Fibroblast of mammary gland (primary cell): ENCODE measurements around the gene RAB8A.

Experiments
- DNase-seq: peaks from one replicate; pipeline ENCODE4 v3.0.0-alpha.2; 2010; ENCODE audit warnings: low read depth
- H3K4me3 ChIP-seq: 2 replicates; pipeline ENCODE4 v1.5.1; 2011; ENCODE audit warnings: low read depth, mild to moderate bottlenecking, low read length, moderate library complexity; ENCODE audit not compliant: control insufficient read depth
- TF ChIP-seq, protein P1 (sequence below): conservative IDR thresholded peaks from 2 replicates; pipeline ENCODE4 v1.5.1; 2011; ENCODE audit warnings: low read depth, low read length, inconsistent platforms; ENCODE audit not compliant: control insufficient read depth, insufficient read depth

The RAB8A gene

DNA sequence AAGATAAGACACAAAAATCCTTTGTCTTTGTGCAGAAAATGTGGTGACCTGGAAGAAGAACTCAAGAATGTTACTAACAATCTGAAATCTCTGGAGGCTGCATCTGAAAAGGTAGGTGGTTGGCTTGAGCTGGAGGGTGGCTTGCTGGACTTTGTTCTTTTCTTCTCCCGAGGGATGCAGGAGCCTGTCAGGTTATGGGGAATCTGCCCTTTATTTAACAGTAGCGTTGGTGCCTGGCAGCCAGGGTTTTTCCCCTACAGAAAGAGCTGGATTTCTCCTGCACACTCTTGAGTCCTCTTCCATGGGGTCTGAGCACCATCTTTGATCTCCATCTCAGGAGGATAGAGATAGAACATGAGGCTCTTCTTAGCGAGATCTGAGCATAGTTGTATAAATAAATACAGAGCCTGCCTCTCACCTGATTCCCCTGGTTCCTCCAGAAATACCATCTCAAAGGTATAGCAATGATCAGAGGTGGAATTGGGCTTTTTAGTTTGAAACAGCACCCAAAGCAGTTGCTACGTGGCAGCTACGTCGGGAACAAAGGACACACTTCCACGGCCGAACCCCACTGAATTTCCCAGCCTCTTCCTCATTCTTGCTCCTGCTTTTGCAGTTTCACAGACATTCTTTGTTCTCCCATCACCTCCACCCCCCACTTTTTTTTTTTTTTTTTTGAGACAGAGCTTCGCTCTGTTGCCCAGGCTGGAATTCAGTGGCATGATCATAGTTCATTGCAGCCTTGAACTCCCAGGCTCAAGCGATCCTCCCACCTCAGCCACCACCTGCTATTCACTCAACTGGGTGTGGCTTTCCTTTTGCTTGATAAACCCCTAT, 22.5 kb upstream of the RAB8A start:
- no peak for DNase-seq
- TF ChIP-seq, protein P1, sequence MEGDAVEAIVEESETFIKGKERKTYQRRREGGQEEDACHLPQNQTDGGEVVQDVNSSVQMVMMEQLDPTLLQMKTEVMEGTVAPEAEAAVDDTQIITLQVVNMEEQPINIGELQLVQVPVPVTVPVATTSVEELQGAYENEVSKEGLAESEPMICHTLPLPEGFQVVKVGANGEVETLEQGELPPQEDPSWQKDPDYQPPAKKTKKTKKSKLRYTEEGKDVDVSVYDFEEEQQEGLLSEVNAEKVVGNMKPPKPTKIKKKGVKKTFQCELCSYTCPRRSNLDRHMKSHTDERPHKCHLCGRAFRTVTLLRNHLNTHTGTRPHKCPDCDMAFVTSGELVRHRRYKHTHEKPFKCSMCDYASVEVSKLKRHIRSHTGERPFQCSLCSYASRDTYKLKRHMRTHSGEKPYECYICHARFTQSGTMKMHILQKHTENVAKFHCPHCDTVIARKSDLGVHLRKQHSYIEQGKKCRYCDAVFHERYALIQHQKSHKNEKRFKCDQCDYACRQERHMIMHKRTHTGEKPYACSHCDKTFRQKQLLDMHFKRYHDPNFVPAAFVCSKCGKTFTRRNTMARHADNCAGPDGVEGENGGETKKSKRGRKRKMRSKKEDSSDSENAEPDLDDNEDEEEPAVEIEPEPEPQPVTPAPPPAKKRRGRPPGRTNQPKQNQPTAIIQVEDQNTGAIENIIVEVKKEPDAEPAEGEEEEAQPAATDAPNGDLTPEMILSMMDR: no peak
- H3K4me3 ChIP-seq: no peak overlapping the region

DNA sequence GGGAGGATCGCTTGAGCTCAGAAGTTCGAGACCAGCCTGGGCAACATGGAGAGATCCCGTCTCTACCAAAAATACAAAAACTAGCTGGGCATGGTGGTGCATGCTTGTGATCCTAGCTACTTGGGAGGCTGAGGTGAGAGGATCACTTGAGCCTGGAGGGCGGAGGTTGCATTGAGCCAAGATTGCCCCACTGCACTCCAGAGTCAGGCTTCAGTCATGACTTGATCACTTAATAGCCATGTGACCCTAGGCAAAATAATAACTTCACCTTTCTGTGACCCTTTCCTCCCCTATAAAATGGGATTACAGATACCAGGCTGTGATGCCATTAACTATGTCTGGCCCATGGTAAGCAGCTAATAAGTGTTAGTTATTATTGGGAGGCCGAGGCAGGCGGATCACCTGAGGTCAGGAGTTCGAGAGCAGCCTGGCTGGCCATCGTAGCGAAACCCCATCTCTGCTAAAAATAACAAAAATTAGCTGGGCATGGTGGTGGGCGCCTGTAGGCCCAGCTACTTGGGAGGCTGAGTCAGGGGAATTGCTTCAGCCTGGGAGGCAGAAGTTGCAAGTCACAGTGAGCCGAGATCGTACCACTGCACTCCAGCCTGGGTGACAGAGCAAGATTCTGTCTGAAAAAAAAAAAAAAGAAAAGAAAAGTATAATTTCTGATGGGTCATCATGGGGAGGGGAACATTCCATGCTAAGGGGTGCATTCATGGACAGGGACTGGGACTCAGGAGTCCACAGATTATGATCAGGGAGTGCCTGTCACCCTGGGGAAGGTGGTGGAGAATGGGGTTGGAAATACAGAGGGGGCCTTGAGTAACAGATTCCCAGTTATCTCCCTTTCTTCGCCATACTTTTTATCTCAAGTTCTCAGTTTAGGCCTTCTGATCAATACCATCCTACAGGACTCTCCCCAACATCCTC, 19.9 kb upstream of the RAB8A start:
- no peak for DNase-seq

DNA sequence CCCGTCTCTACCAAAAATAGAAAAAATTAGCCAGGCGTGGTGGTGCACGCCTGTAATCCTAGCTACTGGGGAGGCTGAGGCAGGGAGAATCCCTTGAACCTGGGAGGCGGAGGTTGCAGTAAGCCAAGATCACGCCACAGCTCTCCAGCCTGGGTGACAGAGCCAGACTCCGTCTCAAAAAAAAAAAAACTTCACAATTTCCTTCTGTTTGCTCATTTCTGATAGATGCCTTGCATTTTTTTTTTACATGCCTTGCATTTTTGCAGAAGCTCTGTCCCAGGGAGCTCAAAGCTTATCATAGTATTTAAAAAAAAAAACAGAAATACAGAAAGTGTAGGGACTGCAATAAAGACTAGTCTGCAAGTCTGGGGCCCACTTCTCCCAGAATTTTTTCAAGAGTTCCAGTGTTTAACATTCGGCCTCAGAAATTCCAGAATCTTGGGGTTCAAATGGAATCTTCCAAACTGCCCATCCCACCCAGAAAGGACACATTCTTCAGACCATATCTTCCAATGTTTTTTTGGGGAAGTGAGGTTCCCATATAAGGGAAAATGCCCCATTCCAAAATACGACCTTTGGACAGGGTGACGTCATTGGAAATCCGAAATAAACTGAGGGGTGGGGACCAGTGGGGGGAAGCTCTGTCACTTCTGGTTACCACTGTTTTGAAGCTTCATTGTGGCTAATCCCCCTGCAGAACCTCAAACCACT, 17.2 kb upstream of the RAB8A start:
- H3K4me3 ChIP-seq: no peak overlapping the region
- DNase-seq: no peak
- TF ChIP-seq, protein P1: no peak

More for the DNA sequence above, 19.9 kb upstream of the RAB8A start:
- no peak overlapping the region for H3K4me3 ChIP-seq
- TF ChIP-seq, protein P1: no peak

DNA sequence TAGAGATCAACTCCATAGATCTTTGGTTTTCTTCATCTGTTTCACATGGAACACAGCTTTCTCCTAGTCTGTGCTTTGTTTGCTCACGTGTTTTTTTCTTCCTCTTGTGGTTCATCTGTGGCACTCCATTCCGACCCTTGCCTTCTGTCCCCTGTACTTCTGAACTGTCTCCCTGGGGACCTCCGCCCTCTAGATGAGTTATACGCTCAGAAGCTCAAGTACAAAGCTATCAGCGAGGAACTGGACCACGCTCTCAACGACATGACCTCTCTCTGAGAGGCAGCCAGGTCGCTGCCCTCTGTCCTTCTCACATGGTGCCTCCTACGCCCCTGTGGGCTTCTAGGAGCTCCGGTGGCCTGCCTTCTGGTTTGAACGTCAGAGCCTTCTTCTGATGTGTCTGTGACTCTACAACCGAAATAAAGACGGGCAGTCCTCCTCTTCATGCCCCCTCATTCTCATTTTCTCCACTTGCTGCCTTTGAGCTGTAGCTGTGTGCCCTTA, 16.6 kb upstream of the RAB8A start:
- no peak for DNase-seq
- TF ChIP-seq, protein P1: no peak
- H3K4me3 ChIP-seq: no peak overlapping the region

DNA sequence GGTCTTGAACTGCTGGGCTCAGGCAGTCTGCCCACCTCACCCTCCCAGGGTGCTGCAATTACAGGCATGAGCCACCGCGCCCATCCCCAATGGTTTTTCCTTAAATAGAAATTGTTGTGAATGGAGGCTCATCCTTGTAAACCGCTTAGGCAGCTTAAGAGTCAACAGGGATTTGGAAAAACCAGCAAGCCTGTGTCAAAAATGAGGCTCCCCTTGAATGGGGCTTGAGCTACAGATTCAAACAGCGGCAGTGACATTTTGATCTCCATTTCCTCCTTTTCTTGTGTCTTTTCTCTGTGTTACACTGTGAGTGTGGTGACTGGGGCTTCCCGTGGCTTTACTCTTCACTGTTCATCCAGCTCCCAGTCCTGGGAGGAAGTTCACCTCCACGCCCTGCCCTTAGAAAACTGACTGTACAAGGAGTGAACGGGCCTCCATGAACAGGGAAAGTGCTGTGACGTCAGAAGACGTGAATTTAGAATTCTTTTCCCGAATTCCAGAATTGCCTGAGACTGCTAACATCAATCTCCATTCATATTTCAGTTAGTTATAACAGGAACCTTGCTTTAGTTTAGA, 15.3 kb upstream of the RAB8A start:
- DNase-seq: no peak
- no peak overlapping the region for H3K4me3 ChIP-seq
- TF ChIP-seq, protein P1: no peak

DNA sequence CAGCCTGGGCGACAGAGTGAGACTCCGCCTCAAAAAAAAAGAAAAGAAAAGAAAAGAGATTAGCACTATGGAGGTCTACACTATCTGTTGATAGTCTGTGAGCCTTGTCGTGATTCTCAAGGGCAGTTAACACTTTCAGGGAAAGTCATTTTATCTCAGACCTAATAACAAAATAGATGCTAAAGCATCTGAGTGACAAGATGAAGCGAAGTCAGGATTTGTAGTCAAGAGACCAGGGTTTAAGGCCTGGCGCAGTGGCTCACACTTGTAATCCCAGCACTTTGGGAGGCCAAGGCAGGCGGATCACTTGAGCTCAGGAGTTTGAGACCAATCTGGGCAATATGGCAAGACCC, 13.3 kb upstream of the RAB8A start:
- TF ChIP-seq, protein P1: no peak
- DNase-seq: no peak
- no peak overlapping the region for H3K4me3 ChIP-seq
